ENCODE results near the gene TRAPPC4.

The TRAPPC4 gene

DNA sequence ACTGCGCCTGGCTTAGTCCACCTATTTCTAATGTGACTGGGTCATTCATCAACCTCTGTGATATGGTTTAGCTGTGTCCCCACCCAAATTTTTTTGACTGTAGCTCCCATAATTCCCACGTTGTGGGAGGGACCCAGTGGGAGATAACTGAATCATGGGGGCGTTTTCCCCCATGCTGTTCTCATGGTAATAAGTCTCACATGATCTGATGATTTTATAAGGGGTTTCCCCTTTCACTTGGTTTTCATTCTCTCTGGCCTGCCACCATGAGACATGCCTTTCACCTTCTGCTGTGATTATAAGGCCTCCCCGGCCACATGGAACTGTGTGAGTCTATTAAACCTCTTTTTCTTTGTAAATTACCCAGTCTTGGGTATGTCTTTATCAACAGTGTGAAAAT lies 11.9 kb upstream of the TRAPPC4 start:
- no peak overlapping the region for H3K4ac ChIP-seq (ENCODE audit: low read length)
- no peak overlapping the region for H3K27ac ChIP-seq (replicated peaks; ENCODE audit: low read length)
- no peak overlapping the region for H2BK15ac ChIP-seq (ENCODE audit: low read length)
- H3K36me3 ChIP-seq (replicated peaks in 1 of 2; ENCODE audit: control insufficient read depth in 2 of 2, insufficient read depth in 2 of 2, low read length in 2 of 2), result peaks cover 23 to 70% of the 10 kb centered on the region in 2 donors
- H3K9ac ChIP-seq (ENCODE audit: low read depth, low read length, poor library complexity), result no peak overlapping the region
- H3K4me3 ChIP-seq (ENCODE audit: low read length in 2 of 2), result no peak overlapping the region
- H3K9me3 ChIP-seq (replicated peaks in 1 of 2; ENCODE audit: control insufficient read depth in 2 of 2, insufficient read depth in 1 of 2, low read depth in 1 of 2, low read length in 2 of 2), result no peaks in the 10 kb centered on the region
- no peak overlapping the region for H4K91ac ChIP-seq (ENCODE audit: low read depth, low read length, poor library complexity)
- no peak overlapping the region for H2AK5ac ChIP-seq (ENCODE audit: low read depth, low read length)
- H2BK5ac ChIP-seq (ENCODE audit: low read length), result no peak overlapping the region
- H3K14ac ChIP-seq (ENCODE audit: low read length), result no peak overlapping the region
- no peaks in the 10 kb centered on the region for H3K79me1 ChIP-seq (ENCODE audit: low read depth, low read length)
- WGBS, 2 donors (ENCODE audit: extremely low coverage in 2 of 2, insufficient read length in 2 of 2, insufficient replicate concordance in 1 of 2), result no CpG with 5 or more reads among the region's 4 CpGs
- no peak overlapping the region for H3K18ac ChIP-seq (ENCODE audit: low read length)
- H4K8ac ChIP-seq (ENCODE audit: low read depth, low read length), result no peak overlapping the region
- H3K23ac ChIP-seq (ENCODE audit: low read depth, low read length, poor library complexity), result no peak overlapping the region
- H3K4me1 ChIP-seq (ENCODE audit: control insufficient read depth in 2 of 2, insufficient read depth in 1 of 2, low read depth in 1 of 2, low read length in 2 of 2), result no peaks in the 10 kb centered on the region
- H2AFZ ChIP-seq (ENCODE audit: low read length), result no peak overlapping the region
- no peak overlapping the region for H2BK12ac ChIP-seq (ENCODE audit: low read length)
- no peak overlapping the region for H2BK120ac ChIP-seq (ENCODE audit: low read depth, low read length)
- no peak overlapping the region for H3K4me2 ChIP-seq (ENCODE audit: insufficient read depth, low read length, poor library complexity, severe bottlenecking)
- no peak for DNase-seq (ENCODE audit: low spot score)
- no peaks in the 10 kb centered on the region for H3K27me3 ChIP-seq (ENCODE audit: control insufficient read depth in 3 of 3, insufficient read depth in 3 of 3, low read depth in 1 of 3, low read length in 3 of 3)

DNA sequence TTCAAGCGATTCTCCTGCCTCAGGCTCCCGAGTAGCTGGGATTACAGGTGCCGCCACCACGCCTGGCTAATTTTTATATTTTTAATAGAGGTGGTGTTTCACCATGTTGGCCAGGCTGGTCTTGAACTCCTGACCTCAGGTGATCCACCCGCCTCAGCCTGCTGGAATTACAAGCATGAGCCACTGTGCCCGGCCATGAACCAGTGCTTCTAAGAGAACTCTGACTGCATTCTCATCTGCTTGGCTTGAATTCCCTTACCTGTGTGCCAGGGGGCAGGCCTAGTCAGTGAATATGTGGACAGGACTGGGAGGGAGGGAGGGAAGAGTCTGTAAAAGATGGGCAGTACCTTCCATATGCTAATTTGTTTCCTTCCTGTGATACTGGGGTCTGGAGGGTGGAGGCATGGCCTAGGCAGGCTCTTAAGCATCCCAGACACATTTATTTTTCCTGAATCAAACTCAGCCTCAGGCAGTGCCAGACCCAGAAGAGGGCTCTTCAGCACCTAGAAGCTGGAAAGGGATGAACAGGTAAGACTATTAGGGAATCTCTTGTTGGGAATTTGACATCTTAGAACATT lies 7.0 kb upstream of the TRAPPC4 start:
- H3K27me3 ChIP-seq (ENCODE audit: control insufficient read depth in 3 of 3, insufficient read depth in 3 of 3, low read depth in 1 of 3, low read length in 3 of 3), result no peaks in the 10 kb centered on the region

DNA sequence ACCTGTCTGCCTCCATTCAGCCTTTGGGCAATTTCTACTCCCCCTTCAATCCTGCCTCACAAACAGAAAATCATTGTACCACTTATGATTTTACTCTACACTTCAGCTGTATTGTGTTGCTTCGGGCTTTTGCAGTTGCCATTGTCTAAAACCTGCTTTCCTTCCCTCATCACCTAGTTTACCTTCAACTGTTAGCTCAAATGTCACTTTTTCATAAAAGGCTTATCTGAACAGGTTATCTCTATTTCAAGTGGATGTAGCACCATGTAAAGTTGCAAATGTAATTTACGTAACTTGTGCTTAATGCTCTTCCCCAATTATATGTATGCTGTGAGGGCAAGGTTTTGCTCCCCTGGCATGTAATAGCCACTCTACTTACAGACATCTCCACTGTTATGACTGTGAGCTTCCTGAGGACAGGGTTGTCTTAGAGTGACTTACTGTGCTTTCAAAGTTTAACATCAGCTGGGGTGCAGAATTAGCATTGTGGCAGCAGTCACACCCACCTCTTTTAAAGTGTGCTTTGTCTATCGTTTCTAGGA lies 5.9 kb upstream of the TRAPPC4 start:
- no peak overlapping the region for H2BK120ac ChIP-seq (ENCODE audit: low read depth, low read length)

More for the DNA sequence above, 7.0 kb upstream of the TRAPPC4 start:
- H3K27ac ChIP-seq (replicated peaks; ENCODE audit: low read length), result no peak overlapping the region
- no peak overlapping the region for H3K9ac ChIP-seq (ENCODE audit: low read depth, low read length, poor library complexity)
- no peak for DNase-seq (ENCODE audit: low spot score)
- no CpG with 5 or more reads among the region's 6 CpGs for WGBS, 2 donors (ENCODE audit: extremely low coverage in 2 of 2, insufficient read length in 2 of 2, insufficient replicate concordance in 1 of 2)
- no peak overlapping the region for H3K4me3 ChIP-seq (ENCODE audit: low read length in 2 of 2)
- no peak overlapping the region for H2BK120ac ChIP-seq (ENCODE audit: low read depth, low read length)
- H2BK12ac ChIP-seq (ENCODE audit: low read length), result no peak overlapping the region
- H3K23ac ChIP-seq (ENCODE audit: low read depth, low read length, poor library complexity), result no peak overlapping the region
- no peak overlapping the region for H3K4ac ChIP-seq (ENCODE audit: low read length)
- no peak overlapping the region for H3K18ac ChIP-seq (ENCODE audit: low read length)
- no peak overlapping the region for H3K14ac ChIP-seq (ENCODE audit: low read length)
- H2AK5ac ChIP-seq (ENCODE audit: low read depth, low read length), result no peak overlapping the region
- no peak overlapping the region for H3K4me2 ChIP-seq (ENCODE audit: insufficient read depth, low read length, poor library complexity, severe bottlenecking)
- H3K9me3 ChIP-seq (replicated peaks in 1 of 2; ENCODE audit: control insufficient read depth in 2 of 2, insufficient read depth in 1 of 2, low read depth in 1 of 2, low read length in 2 of 2), result no peaks in the 10 kb centered on the region
- no peak overlapping the region for H2BK5ac ChIP-seq (ENCODE audit: low read length)
- H2BK15ac ChIP-seq (ENCODE audit: low read length), result no peak overlapping the region
- H3K36me3 ChIP-seq (replicated peaks in 1 of 2; ENCODE audit: control insufficient read depth in 2 of 2, insufficient read depth in 2 of 2, low read length in 2 of 2), result peaks cover 40 to 83% of the 10 kb centered on the region in 2 donors
- H3K4me1 ChIP-seq (ENCODE audit: control insufficient read depth in 2 of 2, insufficient read depth in 1 of 2, low read depth in 1 of 2, low read length in 2 of 2), result peaks cover 0 to under 1% of the 10 kb centered on the region in 2 donors
- no peak overlapping the region for H4K8ac ChIP-seq (ENCODE audit: low read depth, low read length)
- H2AFZ ChIP-seq (ENCODE audit: low read length), result no peak overlapping the region
- no peak overlapping the region for H4K91ac ChIP-seq (ENCODE audit: low read depth, low read length, poor library complexity)
- H3K79me1 ChIP-seq (ENCODE audit: low read depth, low read length), result no peaks in the 10 kb centered on the region

DNA sequence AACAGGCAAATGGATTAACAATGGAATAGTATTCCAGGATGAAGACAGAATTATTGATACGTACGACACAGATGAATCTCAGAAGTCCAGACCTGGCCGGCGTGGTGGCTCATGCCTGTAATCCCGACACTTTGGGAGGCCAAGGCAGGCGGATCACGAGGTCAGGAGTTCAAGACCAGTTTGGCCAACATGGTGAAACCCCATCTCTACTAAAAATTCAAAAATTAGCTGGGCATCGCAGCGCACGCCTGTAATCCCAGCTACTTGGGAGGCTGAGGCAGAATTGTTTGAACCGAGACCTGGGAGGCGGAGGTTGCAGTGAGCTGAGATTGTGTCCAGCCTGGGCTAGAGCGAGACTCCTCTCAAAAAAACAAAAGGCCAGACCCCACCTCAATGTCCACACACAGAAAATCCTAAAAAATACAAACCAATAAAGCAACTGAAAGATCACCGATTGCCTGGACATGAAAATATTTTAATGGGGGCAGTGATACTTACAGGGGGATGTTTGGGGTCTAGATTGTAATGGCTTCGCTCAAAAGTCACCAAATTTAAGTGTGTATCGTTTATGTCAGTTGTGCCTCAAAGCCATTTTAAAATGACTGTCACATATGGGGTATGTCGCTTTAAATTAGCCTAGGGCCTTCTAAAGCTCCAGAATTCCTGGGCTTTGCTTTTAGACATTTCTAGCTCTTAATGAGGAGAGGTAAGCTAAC lies 4.2 kb upstream of the TRAPPC4 start:
- Histone ChIP-seq H3K14ac (ENCODE audit: low read length) (no peak overlapping the region), H2BK5ac (ENCODE audit: low read length) (no peak overlapping the region), H4K91ac (ENCODE audit: low read depth, low read length, poor library complexity) (no peak overlapping the region), H3K79me1 (ENCODE audit: low read depth, low read length) (peaks cover 7% of the 10 kb centered on the region), H2BK120ac (ENCODE audit: low read depth, low read length) (no peak overlapping the region), H3K4ac (ENCODE audit: low read length) (no peak overlapping the region), H3K4me2 (ENCODE audit: insufficient read depth, low read length, poor library complexity, severe bottlenecking) (no peak overlapping the region), H3K9ac (ENCODE audit: low read depth, low read length, poor library complexity) (no peak overlapping the region), H3K27me3 (ENCODE audit: control insufficient read depth in 3 of 3, insufficient read depth in 3 of 3, low read depth in 1 of 3, low read length in 3 of 3) (no peaks in the 10 kb centered on the region), H3K27ac (replicated peaks; ENCODE audit: low read length) (no peak overlapping the region), H3K36me3 (replicated peaks in 1 of 2; ENCODE audit: control insufficient read depth in 2 of 2, insufficient read depth in 2 of 2, low read length in 2 of 2) (peaks cover 33 to 78% of the 10 kb centered on the region in 2 donors), H3K4me1 (ENCODE audit: control insufficient read depth in 2 of 2, insufficient read depth in 1 of 2, low read depth in 1 of 2, low read length in 2 of 2) (peaks cover 5% of the 10 kb centered on the region in 2 donors), H2AK5ac (ENCODE audit: low read depth, low read length) (no peak overlapping the region), H3K9me3 (replicated peaks in 1 of 2; ENCODE audit: control insufficient read depth in 2 of 2, insufficient read depth in 1 of 2, low read depth in 1 of 2, low read length in 2 of 2) (no peaks in the 10 kb centered on the region), H2BK15ac (ENCODE audit: low read length) (no peak overlapping the region), H3K18ac (ENCODE audit: low read length) (no peak overlapping the region), H2BK12ac (ENCODE audit: low read length) (no peak overlapping the region), H4K8ac (ENCODE audit: low read depth, low read length) (no peak overlapping the region), H3K23ac (ENCODE audit: low read depth, low read length, poor library complexity) (no peak overlapping the region), H3K4me3 (ENCODE audit: low read length in 2 of 2) (no peak overlapping the region), H2AFZ (ENCODE audit: low read length) (no peak overlapping the region)
- no CpG with 5 or more reads among the region's 17 CpGs for WGBS, 2 donors (ENCODE audit: extremely low coverage in 2 of 2, insufficient read length in 2 of 2, insufficient replicate concordance in 1 of 2)
- no peak for DNase-seq (ENCODE audit: low spot score)

More for the DNA sequence above, 5.9 kb upstream of the TRAPPC4 start:
- H3K36me3 ChIP-seq (replicated peaks in 1 of 2; ENCODE audit: control insufficient read depth in 2 of 2, insufficient read depth in 2 of 2, low read length in 2 of 2), result peaks cover 35 to 83% of the 10 kb centered on the region in 2 donors
- no peak overlapping the region for H3K23ac ChIP-seq (ENCODE audit: low read depth, low read length, poor library complexity)
- no peak overlapping the region for H2BK15ac ChIP-seq (ENCODE audit: low read length)
- WGBS, 2 donors (ENCODE audit: extremely low coverage in 2 of 2, insufficient read length in 2 of 2, insufficient replicate concordance in 1 of 2), result no CpG with 5 or more reads among the region's 3 CpGs
- H3K4ac ChIP-seq (ENCODE audit: low read length), result no peak overlapping the region
- H2BK5ac ChIP-seq (ENCODE audit: low read length), result no peak overlapping the region
- peaks cover 5% of the 10 kb centered on the region in 2 donors for H3K4me1 ChIP-seq (ENCODE audit: control insufficient read depth in 2 of 2, insufficient read depth in 1 of 2, low read depth in 1 of 2, low read length in 2 of 2)
- no peaks in the 10 kb centered on the region for H3K27me3 ChIP-seq (ENCODE audit: control insufficient read depth in 3 of 3, insufficient read depth in 3 of 3, low read depth in 1 of 3, low read length in 3 of 3)
- no peak overlapping the region for H2BK12ac ChIP-seq (ENCODE audit: low read length)
- H3K79me1 ChIP-seq (ENCODE audit: low read depth, low read length), result no peaks in the 10 kb centered on the region
- H3K18ac ChIP-seq (ENCODE audit: low read length), result no peak overlapping the region
- H4K91ac ChIP-seq (ENCODE audit: low read depth, low read length, poor library complexity), result no peak overlapping the region
- H2AFZ ChIP-seq (ENCODE audit: low read length), result no peak overlapping the region
- no peak overlapping the region for H3K14ac ChIP-seq (ENCODE audit: low read length)
- no peak overlapping the region for H3K9ac ChIP-seq (ENCODE audit: low read depth, low read length, poor library complexity)
- H4K8ac ChIP-seq (ENCODE audit: low read depth, low read length), result no peak overlapping the region
- no peak overlapping the region for H3K27ac ChIP-seq (replicated peaks; ENCODE audit: low read length)
- no peak overlapping the region for H3K4me2 ChIP-seq (ENCODE audit: insufficient read depth, low read length, poor library complexity, severe bottlenecking)
- no peaks in the 10 kb centered on the region for H3K9me3 ChIP-seq (replicated peaks in 1 of 2; ENCODE audit: control insufficient read depth in 2 of 2, insufficient read depth in 1 of 2, low read depth in 1 of 2, low read length in 2 of 2)
- DNase-seq (ENCODE audit: low spot score), result no peak
- H2AK5ac ChIP-seq (ENCODE audit: low read depth, low read length), result no peak overlapping the region
- no peak overlapping the region for H3K4me3 ChIP-seq (ENCODE audit: low read length in 2 of 2)
